Kidney epithelial cell (primary cell): ENCODE measurements around the gene TNNC2. TPM values are rescaled to one million over a fixed set of nuclear protein-coding genes. Genes with fewer than 3 reads are reported as not detected.

Experiments
- DNase-seq: peaks from one replicate; pipeline ENCODE4 v3.0.0-alpha.2; 2010; ENCODE audit warnings: low read depth
- H3K27me3 ChIP-seq: 2 replicates; pipeline ENCODE4 v1.6.0; 2011; ENCODE audit warnings: low read length; ENCODE audit not compliant: control insufficient read depth, insufficient read depth
- H3K36me3 ChIP-seq: 2 replicates; pipeline ENCODE4 v1.5.1; 2011; ENCODE audit warnings: low read length; ENCODE audit not compliant: control insufficient read depth, insufficient read depth
- H3K4me3 ChIP-seq: 2 replicates; pipeline ENCODE4 v1.5.1; 2011; ENCODE audit warnings: low read depth, mild to moderate bottlenecking, control low read depth, low read length
- CTCF ChIP-seq: IDR thresholded peaks from 2 replicates; pipeline ENCODE4 v1.5.1; 2011; ENCODE audit warnings: mild to moderate bottlenecking, moderate library complexity, low read length, control low read depth, inconsistent platforms; ENCODE audit not compliant: insufficient read depth, poor library complexity, severe bottlenecking
- total RNA-seq: library from RNA; depleted of rRNA; stranded (reverse); fragments of >200 nt; gene quantifications from 2 replicates; pipeline ENCODE4 v1.2.3, GENCODE V29; 2015

The TNNC2 gene
- total RNA-seq, 1 donor from 2014 or later = not detected

DNA sequence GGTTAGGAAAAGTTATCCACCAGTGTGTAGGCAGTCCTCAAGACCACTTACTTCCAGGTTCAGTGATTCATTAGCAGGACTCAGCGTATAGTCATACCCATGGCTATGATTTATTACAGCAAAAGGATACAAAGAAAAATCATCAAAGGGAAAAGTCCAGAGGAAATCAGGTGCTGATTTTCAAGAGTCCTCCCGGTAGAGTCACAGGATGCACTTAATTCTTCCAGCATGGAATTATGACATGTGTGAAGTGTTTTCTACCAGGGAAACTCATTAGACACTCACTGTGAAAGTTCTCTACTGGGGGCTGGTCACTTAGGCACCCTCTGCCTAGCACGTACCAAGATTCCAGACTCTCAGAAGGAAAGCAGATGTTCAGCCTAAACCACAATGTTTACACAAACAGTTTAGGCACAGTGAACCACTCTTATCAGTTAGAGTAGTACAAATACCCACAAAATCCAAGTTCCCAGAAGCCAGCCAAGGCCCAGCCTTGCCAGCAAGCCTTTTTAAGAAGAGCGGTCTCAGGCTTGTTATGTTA lies 45.7 kb downstream of the TNNC2 start:
- Histone ChIP-seq H3K27me3 (no peaks in the 10 kb centered on the region), H3K4me3 (no peak overlapping the region), H3K36me3 (no peaks in the 10 kb centered on the region)
- no peak for TF ChIP-seq CTCF
- peak; percentile 73 for DNase-seq

DNA sequence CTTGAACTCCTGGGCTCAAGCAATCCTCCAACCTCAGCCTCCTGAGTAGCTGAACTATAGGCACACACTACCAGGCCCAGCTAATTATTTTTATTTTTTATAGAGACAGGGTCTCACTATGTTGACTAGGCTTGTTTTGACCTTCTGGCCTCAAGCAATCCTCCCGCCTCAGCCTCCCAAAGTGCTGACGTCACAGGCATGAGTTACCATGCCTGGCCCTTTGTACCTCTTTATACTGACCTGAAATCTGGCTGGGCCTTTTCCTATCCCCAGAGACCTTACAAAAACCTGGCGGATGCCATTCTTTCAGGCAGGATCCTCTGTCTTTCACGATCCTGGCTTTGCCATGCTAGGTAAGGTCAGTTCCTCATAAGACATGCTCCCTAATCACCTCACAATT lies 47.0 kb downstream of the TNNC2 start:
- no peaks in the 10 kb centered on the region for H3K27me3 ChIP-seq
- no peak overlapping the region for H3K4me3 ChIP-seq
- no peak for DNase-seq
- no peaks in the 10 kb centered on the region for H3K36me3 ChIP-seq
- no peak for TF ChIP-seq CTCF

DNA sequence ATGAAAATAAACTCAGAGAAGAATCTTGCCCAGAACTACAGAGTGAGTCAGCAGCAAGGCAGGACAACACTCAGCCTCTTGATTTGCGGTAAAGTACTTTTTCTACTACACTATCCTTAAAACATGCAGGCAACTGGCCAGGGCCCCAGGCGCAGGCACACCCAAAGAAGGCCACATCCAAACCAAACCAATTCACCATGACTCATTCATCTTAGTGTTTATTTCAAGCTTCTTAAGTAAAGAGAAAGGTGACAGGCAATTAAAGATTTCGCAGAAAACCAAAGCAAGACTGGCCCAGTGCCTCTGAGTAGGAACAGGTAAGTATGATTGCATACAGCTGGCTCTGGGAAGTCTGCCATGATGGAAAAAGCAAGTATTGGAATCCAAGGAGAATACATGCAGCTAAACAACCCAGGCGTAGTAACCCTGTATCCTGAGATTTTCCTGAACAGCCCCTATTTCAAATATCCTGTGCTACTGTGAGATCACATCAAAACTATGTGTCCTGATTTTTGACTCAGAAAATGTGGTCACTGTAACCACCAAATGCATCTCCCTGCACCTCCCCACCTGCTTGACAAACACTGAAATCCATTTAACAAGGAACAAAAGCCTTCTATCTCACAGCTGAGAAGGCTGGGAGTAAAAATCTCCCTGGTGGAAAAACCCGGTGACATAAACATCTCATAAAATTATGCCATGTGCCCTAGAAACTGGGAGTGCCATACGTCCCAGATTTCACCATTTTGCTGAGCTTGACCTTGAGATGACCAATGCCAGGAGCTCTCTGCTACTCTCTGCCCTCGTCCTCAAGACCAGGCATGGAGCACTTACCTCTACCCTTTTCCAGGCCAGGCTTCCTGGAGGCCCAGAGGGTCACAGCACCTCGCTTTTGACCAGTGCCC lies 47.8 kb downstream of the TNNC2 start:
- no peak overlapping the region for H3K4me3 ChIP-seq
- DNase-seq = peak; percentile 97

GRCh38 chr20:45776931-45777330 lies 50.2 kb downstream of the TNNC2 start:
- TF ChIP-seq CTCF = no peak
- Histone ChIP-seq H3K27me3 (no peaks in the 10 kb centered on the region), H3K36me3 (no peaks in the 10 kb centered on the region)

More for the DNA sequence above, 47.8 kb downstream of the TNNC2 start:
- H3K27me3 ChIP-seq = no peaks in the 10 kb centered on the region
- no peak for TF ChIP-seq CTCF
- H3K36me3 ChIP-seq = no peaks in the 10 kb centered on the region

GRCh38 chr20:45775411-45775810 lies 51.7 kb downstream of the TNNC2 start:
- no peak for DNase-seq
- no peak for TF ChIP-seq CTCF
- H3K36me3 ChIP-seq = no peaks in the 10 kb centered on the region
- no peaks in the 10 kb centered on the region for H3K27me3 ChIP-seq
- H3K4me3 ChIP-seq = no peak overlapping the region

More at GRCh38 chr20:45776931-45777330, 50.2 kb downstream of the TNNC2 start:
- DNase-seq = no peak
- H3K4me3 ChIP-seq = no peak overlapping the region
